Kidney (tissue), 14 donors: ENCODE data around the gene PSMD2. TPM values are rescaled to one million over a fixed set of nuclear protein-coding genes. Genes with fewer than 3 reads are reported as not detected.

Source experiments
- DNase-seq, 5 donors: peaks; one replicate each; pipeline ENCODE4 v3.0.0-alpha.2; 2013 to 2020
- FAIRE-seq: peaks from 2 replicates; lab custom pipeline; 2012; peaks lifted over from hg19 to GRCh38; lab: Jason Lieb, UNC
- H3K27ac ChIP-seq, 2 donors: one replicate each; pipeline ENCODE4 v1.7.0; 2013; ENCODE audit warnings: low read depth in 2 of 2, low read length in 2 of 2, inconsistent platforms in 1 of 2
- H3K27me3 ChIP-seq: one replicate; pipeline ENCODE4 v1.7.1; 2013; ENCODE audit warnings: low read length, inconsistent platforms; ENCODE audit not compliant: control insufficient read depth, insufficient read depth
- H3K36me3 ChIP-seq, 3 donors: one replicate each; pipeline versions ENCODE4 v1.7.0 to v1.7.1; 2013; ENCODE audit warnings: low read length in 3 of 3, control low read depth in 1 of 3, inconsistent platforms in 1 of 3; ENCODE audit not compliant: insufficient read depth in 3 of 3, control insufficient read depth in 2 of 3
- H3K4me1 ChIP-seq, 3 donors: one replicate each; pipeline versions ENCODE4 v1.7.0 to v1.7.1; 2013; ENCODE audit warnings: low read length in 3 of 3, inconsistent platforms in 1 of 3, low read depth in 1 of 3; ENCODE audit not compliant: control insufficient read depth in 2 of 3, insufficient read depth in 2 of 3
- H3K4me3 ChIP-seq, 3 donors: one replicate each; pipeline versions ENCODE4 v1.7.0 to v1.8.1; 2013; ENCODE audit warnings: low read length in 3 of 3, control low read depth in 1 of 3, inconsistent platforms in 1 of 3
- H3K9ac ChIP-seq, 3 donors: one replicate each; pipeline versions ENCODE4 v1.7.0 to v1.7.1; 2013; ENCODE audit warnings: low read length in 3 of 3, control low read depth in 1 of 3, inconsistent platforms in 1 of 3
- H3K9me3 ChIP-seq, 3 donors: one replicate each; pipeline versions ENCODE4 v1.7.0 to v1.7.1; 2013; ENCODE audit warnings: low read length in 3 of 3, control low read depth in 1 of 3, inconsistent platforms in 1 of 3; ENCODE audit not compliant: control insufficient read depth in 2 of 3, insufficient read depth in 1 of 3
- intact Hi-C: fragments of 100-400 bp; cut with DNase I; formaldehyde crosslinking; loops from one replicate; pipeline ENCODE4 v1.11.1; 2022
- polyA plus RNA-seq: library from polyadenylated mRNA; stranded (reverse); fragments of 350-450 nt; fragmentation: Illumina TruSeq; extraction: RNeasy Lipid Tissue Mini Kit (QIAGEN cat#74804); gene quantifications from one replicate; pipeline ENCODE4 v1.2.3, GENCODE V29; 2014; ENCODE audit warnings: low read depth, low replicate concordance; ENCODE audit not compliant: insufficient read depth
- total RNA-seq: library from RNA; stranded (reverse); fragmentation: NEBNext Ultra II Directional; extraction: Animal tissue kit (Norgen Biotek cat#: 25700); gene quantifications from one replicate; pipeline ENCODE4 v1.2.1, GENCODE V29; 2021
- TF ChIP-seq, protein P1 (sequence below): IDR thresholded peaks from 3 replicates; pipeline ENCODE4 v1.5.1; 2012; ENCODE audit warnings: mild to moderate bottlenecking, moderate library complexity, borderline replicate concordance; ENCODE audit not compliant: insufficient read depth; ENCODE audit errors: extremely low read depth
- donor health status: control.
- donor health status: control.
- donor health status: control.
- donor health status: control.
- donor health status: control.
- donor health status: DM: yes; HTN: yes; CAD: no.
- donor health status: Normal renal cell carcinoma (clear cell type).

Gene PSMD2
- total and polyA plus RNA-seq, 2 donors from 2014 or later: 104 to 149 TPM

DNA sequence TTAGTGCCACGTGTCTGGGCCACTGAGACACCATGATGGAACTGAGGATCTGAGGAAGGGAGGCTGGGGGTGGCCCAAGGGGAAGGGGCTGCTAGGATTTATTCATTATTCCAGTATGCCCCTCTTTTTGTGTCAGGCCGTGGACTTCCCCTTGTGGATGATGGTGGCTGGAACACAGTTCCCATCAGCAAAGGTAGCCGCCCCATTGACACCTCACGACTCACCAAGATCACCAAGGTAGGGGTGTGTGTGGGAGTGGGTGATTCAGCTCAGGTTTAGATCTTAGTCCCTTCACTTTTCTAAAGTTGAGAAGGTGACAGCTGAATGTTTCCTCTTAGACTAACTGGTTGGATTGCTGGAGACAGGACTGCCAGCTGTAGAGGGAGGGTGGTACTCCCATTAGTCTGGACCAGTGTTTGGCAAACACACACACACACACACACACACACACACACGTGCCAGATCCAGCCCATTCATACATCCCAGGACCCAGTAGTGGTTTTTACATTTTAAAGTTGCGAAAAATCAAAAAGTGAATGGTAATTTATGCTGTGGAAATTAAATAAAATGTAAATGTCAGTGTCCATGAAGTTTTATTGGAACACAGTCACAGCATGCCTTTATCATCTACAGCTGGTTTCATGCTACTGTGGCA is 26.8 kb downstream of the PSMD2 start:
- no peak for DNase-seq
- Histone ChIP-seq H3K27me3 (no peaks in the 10 kb centered on the region), H3K27ac (no peak overlapping the region), H3K4me3 (no peak overlapping the region), H3K4me1 (no peaks in the 10 kb centered on the region), H3K9me3 (no peaks in the 10 kb centered on the region), H3K36me3 (peaks cover 5 to 90% (median 77%) of the 10 kb centered on the region in 3 donors), H3K9ac (no peak overlapping the region)
- TF ChIP-seq, protein P1, sequence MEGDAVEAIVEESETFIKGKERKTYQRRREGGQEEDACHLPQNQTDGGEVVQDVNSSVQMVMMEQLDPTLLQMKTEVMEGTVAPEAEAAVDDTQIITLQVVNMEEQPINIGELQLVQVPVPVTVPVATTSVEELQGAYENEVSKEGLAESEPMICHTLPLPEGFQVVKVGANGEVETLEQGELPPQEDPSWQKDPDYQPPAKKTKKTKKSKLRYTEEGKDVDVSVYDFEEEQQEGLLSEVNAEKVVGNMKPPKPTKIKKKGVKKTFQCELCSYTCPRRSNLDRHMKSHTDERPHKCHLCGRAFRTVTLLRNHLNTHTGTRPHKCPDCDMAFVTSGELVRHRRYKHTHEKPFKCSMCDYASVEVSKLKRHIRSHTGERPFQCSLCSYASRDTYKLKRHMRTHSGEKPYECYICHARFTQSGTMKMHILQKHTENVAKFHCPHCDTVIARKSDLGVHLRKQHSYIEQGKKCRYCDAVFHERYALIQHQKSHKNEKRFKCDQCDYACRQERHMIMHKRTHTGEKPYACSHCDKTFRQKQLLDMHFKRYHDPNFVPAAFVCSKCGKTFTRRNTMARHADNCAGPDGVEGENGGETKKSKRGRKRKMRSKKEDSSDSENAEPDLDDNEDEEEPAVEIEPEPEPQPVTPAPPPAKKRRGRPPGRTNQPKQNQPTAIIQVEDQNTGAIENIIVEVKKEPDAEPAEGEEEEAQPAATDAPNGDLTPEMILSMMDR: no peak
- no peak for FAIRE-seq
- intact Hi-C loops: no loop called here

DNA sequence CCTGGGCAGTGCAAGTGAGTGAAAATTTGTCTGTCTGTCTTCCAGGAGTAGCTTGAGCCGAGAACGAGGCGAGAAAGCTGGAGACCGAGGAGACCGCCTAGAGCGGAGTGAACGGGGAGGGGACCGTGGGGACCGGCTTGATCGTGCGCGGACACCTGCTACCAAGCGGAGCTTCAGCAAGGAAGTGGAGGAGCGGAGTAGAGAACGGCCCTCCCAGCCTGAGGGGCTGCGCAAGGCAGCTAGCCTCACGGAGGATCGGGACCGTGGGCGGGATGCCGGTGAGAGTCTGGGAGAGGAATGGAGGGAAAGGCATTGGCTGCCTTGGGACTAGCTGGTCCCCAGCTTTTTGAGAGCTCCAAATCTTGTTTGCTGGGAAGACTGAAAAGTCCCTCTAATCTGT is 28.1 kb downstream of the PSMD2 start:
- peaks cover 9 to 90% (median 77%) of the 10 kb centered on the region in 3 donors for H3K36me3 ChIP-seq

DNA sequence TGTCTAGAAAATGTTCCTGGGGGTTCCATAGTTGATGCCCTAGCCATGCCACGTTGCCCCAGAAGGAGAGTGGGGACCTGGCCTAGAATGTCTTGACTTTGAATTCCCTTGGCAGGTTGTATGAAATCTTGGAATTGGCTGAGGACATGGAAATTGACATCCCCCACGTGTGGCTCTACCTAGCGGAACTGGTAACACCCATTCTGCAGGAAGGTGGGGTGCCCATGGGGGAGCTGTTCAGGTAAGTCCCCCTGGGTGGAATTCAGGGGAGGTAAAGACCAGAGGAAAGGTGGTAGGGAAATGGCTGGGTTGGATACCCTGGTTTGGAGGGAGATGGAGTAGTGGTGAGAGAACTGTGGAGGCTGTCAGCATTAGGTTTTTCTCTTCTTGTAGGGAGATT is 29.5 kb downstream of the PSMD2 start:
- FAIRE-seq: no peak
- no peak overlapping the region for H3K4me3 ChIP-seq
- no peaks in the 10 kb centered on the region for H3K4me1 ChIP-seq
- H3K27ac ChIP-seq: no peak overlapping the region
- no peak overlapping the region for H3K9ac ChIP-seq
- DNase-seq: no peak
- intact Hi-C loops: no loop called here
- H3K36me3 ChIP-seq: peaks cover 18 to 87% (median 76%) of the 10 kb centered on the region in 3 donors
- no peaks in the 10 kb centered on the region for H3K9me3 ChIP-seq
- H3K27me3 ChIP-seq: no peaks in the 10 kb centered on the region
- TF ChIP-seq, protein P1: no peak

More for the DNA sequence above, 28.1 kb downstream of the PSMD2 start:
- H3K4me1 ChIP-seq: no peaks in the 10 kb centered on the region
- no peak overlapping the region for H3K27ac ChIP-seq
- intact Hi-C loops: no loop called here
- no peak for DNase-seq
- FAIRE-seq: no peak
- TF ChIP-seq, protein P1: no peak
- H3K9ac ChIP-seq: no peak overlapping the region
- H3K9me3 ChIP-seq: no peaks in the 10 kb centered on the region
- no peaks in the 10 kb centered on the region for H3K27me3 ChIP-seq
- no peak overlapping the region for H3K4me3 ChIP-seq
